GM19043 (cell line): ENCODE data around the gene FZD10.

Experiments used
- ATAC-seq: cut with Tn5 transposase; IDR thresholded peaks from one replicate; pipeline ENCODE4 v1.9.1; 2021; ENCODE audit warnings: low read depth; ENCODE audit not compliant: unreplicated experiment

FZD10 gene, protein sequence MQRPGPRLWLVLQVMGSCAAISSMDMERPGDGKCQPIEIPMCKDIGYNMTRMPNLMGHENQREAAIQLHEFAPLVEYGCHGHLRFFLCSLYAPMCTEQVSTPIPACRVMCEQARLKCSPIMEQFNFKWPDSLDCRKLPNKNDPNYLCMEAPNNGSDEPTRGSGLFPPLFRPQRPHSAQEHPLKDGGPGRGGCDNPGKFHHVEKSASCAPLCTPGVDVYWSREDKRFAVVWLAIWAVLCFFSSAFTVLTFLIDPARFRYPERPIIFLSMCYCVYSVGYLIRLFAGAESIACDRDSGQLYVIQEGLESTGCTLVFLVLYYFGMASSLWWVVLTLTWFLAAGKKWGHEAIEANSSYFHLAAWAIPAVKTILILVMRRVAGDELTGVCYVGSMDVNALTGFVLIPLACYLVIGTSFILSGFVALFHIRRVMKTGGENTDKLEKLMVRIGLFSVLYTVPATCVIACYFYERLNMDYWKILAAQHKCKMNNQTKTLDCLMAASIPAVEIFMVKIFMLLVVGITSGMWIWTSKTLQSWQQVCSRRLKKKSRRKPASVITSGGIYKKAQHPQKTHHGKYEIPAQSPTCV

DNA sequence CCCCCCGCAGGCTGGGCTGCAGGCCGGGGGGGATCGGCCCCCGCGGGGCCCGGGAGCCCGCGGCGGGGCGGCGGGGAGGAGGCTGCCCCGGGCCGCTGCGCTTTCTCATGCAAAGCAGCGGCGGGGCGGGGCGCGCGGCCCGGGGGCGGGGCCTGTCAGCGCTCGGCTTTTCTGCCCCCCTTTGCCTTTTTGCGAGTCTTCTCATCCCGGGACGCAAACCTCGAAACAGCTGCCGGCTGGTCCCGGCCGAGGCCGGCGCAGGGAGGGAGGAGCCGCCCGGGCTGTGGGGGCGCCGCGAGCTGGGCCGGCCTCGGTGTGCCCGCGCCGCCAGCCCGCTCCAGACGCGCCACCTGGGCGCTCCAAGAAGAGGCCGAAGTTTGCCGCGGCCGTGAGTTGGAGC is at the start of gene FZD10:
Gene FZD10, plus strand, starts transcription at position 198 of the 400 bp plus-strand sequence. CDS start 479 bp downstream, outside the sequence.
- no peak for ATAC-seq

DNA sequence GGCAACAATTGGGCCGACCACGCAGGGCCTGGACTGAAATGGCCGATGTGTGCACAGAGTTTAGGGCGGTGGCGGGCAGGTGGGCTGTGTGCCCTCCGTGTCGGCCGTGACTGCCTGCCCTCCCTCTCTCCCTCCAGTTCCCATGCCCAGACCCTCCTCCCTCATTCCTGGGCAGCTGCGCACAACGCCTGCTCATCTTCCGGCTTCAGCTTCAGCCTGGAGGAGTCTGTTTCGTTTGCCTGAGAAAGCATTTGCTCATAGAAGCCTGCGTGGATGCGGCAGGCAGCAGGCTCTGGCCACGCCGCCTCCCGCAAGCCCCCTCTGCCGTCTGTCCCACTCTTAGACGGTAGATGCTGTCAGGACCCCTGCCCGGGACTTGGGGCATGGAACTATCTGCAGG is 47.3 kb upstream of the FZD10 start:
- ATAC-seq = no peak

DNA sequence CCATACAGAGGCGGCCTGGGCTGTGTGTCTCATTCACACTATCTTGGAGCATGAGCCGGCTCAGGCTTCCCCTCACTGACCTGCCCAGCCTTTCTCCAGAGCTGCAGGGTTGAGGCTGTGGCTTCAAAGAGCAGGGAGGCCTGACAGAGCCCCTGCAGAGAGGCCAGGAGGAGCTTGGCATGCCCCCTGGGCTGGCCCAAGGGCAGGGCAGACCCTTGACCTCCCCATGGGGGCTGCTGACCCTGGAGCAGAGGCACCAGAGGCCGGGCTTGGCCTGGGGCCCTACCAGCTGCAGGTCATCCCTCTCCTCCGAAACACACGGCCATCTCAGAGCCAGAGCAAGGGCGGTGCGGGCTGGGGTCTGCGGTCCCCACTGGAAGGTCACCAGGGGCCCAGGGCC is 46.6 kb upstream of the FZD10 start:
- no peak for ATAC-seq

DNA sequence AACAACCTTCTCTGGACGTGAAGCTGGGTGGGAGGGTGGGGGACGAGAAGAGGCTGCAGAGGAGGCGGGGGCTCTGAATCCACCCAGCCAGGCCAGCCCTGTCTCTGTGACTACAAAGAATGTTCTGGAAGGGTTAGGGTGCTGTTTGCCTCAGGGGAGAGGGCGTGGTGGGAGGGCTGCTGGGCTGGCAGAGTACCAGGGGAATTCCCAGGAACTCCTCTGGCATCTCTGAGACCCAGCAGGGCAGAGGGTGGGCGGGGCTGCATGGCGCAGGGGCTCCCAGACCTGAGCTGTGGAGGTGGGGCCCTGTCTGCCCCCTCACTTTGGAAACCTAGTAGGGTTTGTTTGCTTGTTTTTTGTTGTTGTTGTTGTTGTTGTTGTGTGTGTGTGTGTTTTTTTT is 45.5 kb upstream of the FZD10 start:
- no peak for ATAC-seq

DNA sequence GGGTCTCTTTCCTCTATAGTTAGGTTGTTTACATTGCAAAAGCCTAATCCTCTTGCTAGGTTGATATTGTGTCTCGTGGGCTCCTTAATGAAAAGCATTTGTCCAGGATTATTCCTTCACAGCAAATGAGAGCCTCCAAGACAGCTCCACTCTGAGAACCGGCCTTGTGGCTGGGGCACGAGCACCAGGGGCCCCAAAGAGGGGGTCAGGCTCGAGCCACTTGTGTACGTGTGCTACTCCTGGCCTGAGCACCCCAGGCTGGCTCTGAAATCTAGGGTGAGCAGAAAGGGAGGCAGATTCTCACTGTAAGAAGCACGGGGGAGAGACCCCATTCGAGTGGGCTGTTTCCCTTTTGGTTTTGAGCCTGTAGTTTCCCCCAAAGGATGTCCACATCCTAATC is 45.0 kb upstream of the FZD10 start:
- no peak for ATAC-seq

DNA sequence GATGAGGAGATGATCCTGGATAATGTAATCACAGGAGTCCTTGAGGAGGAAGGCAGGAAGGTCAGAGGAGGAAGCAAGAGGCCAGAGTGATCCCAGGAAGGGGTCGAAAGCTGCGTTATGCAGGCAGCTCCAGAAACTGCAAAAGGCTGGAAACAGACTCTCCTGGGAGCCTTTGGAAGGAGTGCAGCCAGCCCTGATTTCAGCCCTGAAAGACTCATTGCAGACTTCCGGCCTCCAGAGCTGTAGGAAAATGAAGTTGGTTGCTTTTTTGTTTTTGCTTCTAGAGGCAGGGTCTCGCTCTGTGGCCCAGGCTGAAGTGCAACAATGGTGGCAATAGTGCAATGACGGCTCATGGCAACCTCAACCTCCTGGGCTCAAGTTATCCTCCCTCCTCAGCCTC is 44.6 kb upstream of the FZD10 start:
- no peak for ATAC-seq

DNA sequence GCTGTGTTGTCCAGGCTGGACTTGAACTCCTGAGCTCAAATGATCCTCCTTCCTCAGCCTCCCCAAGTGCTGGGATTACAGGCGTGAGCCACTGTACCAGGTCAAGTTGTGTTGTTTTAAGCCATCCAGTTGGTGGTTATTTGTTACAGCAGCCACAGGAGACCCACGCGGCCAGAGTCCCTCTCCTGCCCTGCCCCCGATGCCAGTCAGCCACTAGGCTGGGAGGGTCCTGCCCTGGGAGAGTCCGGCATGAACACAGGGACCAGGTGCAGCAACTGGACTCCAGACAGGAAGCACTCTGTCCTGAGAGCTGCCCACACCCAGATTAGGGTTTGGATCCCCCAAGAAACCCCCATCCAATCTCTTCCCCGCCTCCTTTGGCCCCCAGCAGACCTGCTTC is 44.1 kb upstream of the FZD10 start:
- ATAC-seq = no peak

DNA sequence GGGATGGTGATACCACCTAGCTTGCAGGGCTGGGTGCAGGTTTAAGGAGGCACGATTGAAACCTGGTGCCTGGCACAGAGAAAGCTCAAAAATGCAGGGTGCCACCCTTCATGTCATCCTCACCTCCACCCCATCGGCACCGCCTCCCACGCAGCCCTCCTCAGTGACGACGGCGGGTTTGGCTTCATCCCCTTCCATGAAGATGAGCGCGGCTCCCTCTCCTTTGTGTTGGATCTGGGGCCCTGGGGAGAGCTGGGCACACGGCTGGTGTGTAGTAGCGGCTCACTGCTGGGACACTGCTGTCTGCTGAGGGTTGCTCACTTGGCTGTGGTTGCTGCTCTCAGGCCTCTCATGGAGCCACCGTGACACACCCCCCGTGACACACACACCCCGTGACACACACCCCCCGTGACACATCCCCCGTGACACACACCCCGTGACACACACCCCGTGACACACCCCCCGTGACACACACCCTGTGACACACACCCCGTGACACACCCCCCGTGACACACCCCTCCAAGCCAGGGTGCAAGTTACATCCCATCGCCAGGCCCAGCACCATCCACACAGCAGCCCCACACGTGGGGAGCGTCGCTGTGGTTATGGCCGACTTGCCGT is 42.9 kb upstream of the FZD10 start:
- no peak for ATAC-seq

DNA sequence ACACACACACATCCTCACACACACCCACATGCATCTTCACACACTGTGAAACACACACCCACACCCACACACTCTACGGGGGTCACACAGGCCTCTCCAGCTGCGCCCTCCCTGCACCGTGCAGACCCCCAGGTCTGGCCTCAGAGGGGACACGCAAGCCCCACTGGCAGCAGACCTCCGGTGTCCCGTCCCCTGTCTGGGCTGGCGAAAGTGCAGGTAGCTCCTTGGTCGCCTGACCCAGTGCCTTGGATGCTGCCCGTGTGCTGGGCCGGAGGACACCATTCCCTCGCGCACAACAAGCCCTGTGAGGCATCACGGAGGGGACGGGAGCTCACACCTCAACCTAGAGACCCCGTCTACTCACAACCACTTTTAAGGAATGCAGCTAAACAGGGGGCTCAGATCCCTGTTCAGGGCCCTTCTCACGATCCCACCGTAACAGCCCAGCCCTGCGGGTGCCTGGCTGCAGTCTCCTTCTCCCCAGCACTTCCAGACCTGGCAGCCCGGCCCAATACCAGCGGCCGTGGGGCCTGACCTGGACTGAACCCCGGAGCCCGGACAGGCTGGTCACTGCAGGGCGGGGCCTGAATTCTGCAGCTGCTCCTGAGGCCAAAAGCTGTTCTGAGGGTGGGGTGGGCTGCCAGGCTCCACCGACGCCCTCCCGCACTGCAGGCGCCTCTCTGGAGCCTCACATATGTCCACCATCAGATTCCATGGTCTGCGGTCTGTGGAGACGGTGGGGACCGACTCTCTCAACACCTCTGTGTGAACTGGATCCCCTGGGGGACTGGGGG is 42.1 kb upstream of the FZD10 start:
- ATAC-seq = no peak

DNA sequence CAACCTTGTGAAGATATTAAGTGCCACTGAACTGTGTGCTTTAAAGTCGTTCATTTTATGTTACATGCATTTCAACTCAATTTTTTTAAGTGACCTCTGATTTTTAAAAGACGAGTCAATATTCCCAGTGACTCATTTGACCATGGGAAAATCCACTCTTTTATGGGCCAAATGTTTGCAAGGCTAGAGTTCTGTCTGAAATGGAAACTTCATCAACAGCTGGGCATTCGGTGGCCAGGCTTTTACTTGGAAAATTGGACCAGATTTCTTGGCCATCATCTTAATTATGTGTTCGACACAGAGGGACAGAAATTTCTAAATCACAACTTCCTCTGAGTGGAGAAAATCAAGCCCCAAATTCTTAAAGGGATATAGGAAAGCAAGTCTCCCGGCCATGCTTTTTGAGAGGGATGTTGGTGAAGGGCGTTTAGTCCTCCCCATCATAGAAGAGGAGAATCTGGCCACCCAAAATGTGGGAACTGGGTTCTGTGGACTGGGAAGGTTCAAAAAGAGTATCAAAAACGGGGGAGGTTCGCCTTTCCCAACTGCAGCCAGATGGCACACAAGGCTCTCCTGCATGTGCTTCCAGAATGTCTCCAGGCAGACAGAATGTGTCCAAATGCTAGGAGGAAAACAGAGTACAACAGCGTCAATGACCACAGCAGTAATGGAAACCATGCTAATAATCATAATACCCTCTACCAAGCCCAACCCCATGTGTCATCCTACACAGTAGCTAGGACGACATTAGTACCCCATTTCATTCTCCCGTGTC is 40.9 kb upstream of the FZD10 start:
- ATAC-seq = no peak

DNA sequence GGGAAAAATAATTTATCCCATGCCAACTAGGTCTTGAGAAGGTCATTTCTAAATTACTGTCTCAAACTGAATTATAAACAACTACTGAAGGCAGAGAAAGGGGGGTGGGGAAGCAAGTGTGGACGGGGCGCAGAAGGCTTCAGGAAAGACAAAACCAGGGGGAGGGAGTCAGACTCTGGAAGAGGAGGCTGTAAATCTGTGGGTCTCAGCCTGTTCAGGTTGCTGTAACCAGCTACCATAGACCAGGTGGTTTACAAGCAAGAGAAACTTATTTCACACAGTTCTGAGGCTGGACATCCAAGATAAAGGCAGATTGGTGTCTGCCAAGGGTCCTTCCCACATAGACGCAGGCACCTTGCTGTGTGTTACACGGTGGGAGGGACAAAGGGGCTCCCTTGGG is 39.9 kb upstream of the FZD10 start:
- ATAC-seq = no peak

DNA sequence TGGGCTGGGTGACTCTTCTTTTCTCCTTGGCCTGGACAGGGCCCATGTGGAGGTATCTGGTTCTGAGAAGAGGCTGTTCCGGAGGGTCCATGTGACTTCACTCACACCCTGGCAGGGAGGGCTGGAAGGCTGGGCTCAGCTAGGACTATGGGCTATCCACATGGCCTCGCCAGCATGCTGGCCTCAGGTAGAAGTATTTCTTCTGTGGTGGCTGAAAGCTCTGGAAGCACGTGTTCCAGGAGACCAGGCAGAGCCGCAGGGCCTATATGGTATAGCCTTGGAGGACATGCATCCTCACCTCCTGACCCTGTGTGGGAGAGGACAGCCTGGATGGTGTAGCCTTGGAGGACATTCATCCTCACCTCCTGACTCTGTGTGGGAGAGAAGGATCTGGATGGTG is 38.2 kb upstream of the FZD10 start:
- no peak for ATAC-seq

DNA sequence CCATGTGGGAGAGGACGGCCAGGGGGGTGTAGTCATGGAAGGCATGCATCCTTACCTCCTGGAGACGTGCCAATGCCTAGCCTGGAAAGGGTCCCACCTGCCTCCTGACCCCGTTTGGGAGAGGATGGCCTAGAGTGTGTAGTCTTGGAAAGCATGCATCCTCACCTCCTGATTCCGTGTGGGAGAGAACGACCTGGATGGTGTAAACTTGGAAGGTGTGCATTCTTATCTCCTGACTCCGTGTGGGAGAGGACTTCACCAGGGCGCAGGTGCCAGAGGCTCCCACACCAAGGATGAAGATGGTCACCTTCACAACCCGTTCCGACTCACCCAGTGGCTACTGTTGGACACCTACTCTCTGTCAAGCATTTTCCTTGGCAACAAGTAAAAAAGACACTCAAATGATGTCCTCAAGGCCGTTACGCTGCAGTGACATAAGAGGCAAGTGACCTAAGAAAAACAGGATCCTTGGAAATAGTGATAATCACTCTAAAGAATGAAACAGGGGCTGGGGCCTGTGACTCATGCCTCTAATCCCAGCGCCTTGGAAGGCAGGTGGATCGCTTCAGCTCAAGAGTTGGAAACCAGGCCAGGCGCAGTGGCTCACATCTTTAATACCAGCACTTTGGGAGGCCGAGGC is 37.5 kb upstream of the FZD10 start:
- no peak for ATAC-seq

DNA sequence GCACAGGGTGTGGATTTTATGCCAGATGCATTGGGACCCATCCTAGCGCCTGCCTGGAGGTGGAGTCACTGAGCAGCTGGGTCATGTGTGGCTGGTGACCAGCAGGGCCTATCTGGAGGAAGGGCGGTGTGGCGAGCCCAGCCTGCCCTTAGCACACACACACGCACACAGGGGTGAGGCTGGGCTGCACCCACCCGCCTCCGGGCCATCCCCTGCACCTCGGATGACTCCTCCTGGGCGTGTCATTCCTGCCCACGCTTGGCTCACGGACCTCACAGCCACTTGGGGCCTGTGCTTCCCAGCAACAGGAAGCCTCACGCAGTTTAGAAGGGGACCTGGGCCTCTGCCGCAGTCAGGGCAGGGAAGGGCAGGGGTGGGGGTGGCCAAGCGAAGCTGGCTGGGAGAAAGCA is 36.2 kb upstream of the FZD10 start:
- ATAC-seq = no peak

DNA sequence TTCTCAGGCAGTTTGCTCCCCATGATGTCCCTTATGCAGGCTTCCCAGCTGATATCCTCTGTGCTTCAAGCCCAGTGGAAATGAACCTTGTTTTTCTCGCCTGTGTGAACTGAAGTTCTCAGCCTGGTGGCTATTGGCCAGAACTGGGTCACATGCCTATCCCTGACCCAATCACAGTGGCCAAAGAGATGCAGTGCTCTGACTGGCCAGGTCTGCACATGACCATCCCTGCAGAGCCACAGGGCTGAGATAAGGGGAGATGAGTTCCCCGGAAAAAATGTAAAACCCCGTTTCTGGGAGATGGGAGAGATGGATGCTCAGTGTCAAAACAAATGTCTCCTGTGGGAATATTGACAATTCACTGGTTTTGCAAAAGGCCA is 34.7 kb upstream of the FZD10 start:
- ATAC-seq = no peak

DNA sequence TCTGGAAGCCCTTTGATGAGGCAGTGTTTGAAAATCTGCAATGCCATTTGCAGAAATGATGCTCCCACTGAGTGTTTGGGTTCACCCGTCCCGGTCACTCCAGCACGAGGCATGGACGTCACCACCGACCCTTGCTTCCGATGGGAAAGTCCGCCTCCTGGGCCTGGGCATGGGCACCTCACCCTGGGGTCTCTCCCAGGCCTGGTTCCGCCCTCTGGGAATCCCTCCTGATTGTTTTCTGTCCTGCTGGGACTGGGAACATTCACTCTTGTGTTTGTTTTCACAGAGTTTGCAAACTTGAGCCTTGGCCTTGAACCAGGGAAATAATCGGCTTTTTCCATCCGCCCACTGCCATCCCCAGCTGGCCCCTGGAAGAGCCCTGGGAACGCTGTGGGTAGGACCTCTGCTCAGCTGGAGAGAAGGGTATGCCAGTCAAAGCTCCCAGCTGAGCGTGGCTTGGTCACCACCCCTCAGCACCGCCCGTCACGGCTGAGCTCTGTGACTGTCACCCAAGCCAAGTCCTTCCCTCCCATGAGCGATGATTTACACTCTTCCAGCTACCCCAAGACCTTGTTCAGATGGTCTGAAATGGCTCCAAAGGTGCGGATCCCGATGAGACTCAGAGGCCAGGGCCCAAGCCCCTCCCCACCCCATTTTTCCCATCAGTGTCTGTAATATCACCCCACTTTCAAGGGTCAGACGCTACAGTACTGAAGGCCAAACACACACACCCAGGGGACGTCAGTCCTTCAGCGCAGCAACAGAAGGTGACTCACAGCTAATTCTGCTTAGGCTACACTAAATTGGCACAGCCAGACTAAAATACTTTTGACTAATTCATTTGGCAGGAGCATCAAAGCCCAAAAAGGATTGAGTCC is 34.1 kb upstream of the FZD10 start:
- ATAC-seq = no peak

DNA sequence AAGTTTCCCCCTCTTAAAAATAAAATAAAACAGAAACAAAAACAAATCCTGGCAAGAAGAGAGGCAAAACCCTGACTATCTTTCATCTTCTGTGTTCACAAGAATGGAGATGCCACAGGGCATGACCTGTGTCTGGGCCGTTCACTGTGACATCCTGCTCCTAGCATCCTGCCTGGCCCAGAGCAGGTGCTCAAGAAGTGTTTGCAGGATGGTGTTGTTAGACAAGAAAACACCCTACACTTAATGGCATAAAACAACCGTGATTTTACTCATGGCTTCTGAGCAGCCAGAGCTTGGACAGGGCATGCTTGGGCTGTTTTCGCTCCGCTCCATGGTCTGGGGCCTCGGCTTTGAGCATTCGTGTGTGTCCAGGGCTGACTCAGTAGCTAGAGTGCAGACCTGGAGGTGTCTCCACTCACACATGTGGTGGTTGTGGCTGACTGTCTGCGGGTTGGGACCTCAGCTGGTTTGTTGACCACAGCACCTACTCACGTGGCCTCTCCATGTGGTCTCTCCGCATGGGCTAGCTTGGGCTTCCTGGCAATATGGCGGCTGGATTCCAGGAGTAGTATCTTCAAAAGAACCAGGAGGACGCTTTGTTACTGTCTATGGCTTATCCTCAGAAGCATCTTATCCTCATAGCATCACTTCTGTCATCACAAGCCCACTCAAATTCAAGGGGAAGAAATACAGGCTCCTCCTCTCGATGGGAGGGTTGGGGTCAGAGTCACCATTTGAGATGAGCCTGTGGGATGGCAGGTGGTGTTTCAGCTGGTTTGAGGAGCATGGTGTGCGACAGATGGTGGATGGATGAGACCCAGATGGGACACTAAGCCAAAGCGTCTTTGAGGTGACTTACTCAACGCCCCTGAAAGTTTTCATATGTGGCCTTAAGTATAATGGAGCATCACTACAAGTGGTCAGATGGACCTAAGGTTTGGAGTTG is 33.2 kb upstream of the FZD10 start:
- no peak for ATAC-seq

DNA sequence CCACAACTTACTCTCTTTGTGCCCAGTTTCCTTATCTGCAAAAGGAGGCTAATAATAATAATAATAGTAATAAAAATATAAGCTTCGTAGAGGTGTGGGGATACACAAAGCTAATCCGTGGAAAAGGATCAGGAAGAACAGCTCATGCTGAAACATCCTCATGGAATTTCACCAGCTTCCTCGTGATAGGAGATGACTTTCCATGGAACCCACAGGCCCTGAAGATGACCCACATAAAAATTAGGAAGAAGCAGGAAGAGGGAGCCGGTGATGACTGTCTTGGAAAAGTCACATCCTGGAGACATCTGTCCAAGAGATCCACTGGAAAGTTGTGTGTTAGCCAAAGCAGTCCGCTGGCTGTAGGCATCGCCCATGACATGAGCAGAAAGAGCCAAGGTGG is 31.9 kb upstream of the FZD10 start:
- no peak for ATAC-seq
